Stimulated activated CD4-positive, alpha-beta T cell treated with anti-CD3 and anti-CD28 coated beads, Interleukin-2, amount 100 ng/mL, for 48 hours (primary cell): ENCODE measurements around the gene IGLON5.

Experiments used
- DNase-seq, 2 donors: peaks; one replicate each; pipeline ENCODE4 v3.0.0-alpha.2; 2020

The IGLON5 gene

GRCh38 chr19:51311351-51312257 is at the start of gene IGLON5:
TSS of gene IGLON5 (plus strand) at chr19:51311644. CDS start at chr19:51311848, 204 bp downstream.
- DNase-seq: no peak

GRCh38 chr19:51263808-51264207 is 47.6 kb upstream of the IGLON5 start:
- no peak for DNase-seq

- no peak for DNase-seq
Observed at GRCh38 chr19:51271067-51271466, 40.4 kb upstream of the IGLON5 start.

GRCh38 chr19:51272183-51272810 is 39.1 kb upstream of the IGLON5 start:
- DNase-seq: no peak

GRCh38 chr19:51274049-51274770 is 37.2 kb upstream of the IGLON5 start:
- DNase-seq: no peak

- no peak for DNase-seq
Observed at GRCh38 chr19:51277112-51277511, 34.3 kb upstream of the IGLON5 start.

GRCh38 chr19:51282335-51282734 is 29.1 kb upstream of the IGLON5 start:
- no peak for DNase-seq

GRCh38 chr19:51285682-51286081 is 25.8 kb upstream of the IGLON5 start:
- DNase-seq: no peak

GRCh38 chr19:51289635-51290034 is 21.8 kb upstream of the IGLON5 start:
- DNase-seq: no peak

- no peak for DNase-seq
Observed at GRCh38 chr19:51292971-51293370, 18.5 kb upstream of the IGLON5 start.

- DNase-seq: no peak
Observed at GRCh38 chr19:51293571-51294210, 17.8 kb upstream of the IGLON5 start.

GRCh38 chr19:51294211-51294976 is 17.1 kb upstream of the IGLON5 start:
- no peak for DNase-seq

GRCh38 chr19:51294977-51295375 is 16.5 kb upstream of the IGLON5 start:
- no peak for DNase-seq

- no peak for DNase-seq
Observed at GRCh38 chr19:51295382-51296126, 15.9 kb upstream of the IGLON5 start.

- no peak for DNase-seq
Observed at GRCh38 chr19:51296336-51297093, 14.9 kb upstream of the IGLON5 start.

GRCh38 chr19:51297406-51297805 is 14.0 kb upstream of the IGLON5 start:
- DNase-seq: no peak

GRCh38 chr19:51301266-51301665 is 10.2 kb upstream of the IGLON5 start:
- no peak for DNase-seq

- DNase-seq: no peak
Observed at GRCh38 chr19:51305479-51305878, 6.0 kb upstream of the IGLON5 start.

- no peak for DNase-seq
Observed at GRCh38 chr19:51316688-51317087, 5.2 kb downstream of the IGLON5 start.

- no peak for DNase-seq
Observed at GRCh38 chr19:51317376-51317775, 5.9 kb downstream of the IGLON5 start.

- DNase-seq: no peak
Observed at GRCh38 chr19:51317968-51318367, 6.5 kb downstream of the IGLON5 start.
